ENCODE results near the gene ID3. TPM values are rescaled to one million over a fixed set of nuclear protein-coding genes. Genes with fewer than 3 reads are reported as not detected.
A peak's percentile ranks its signal among the peaks of the same experiment; 100 is the strongest.

ID3 gene
- total and polyA plus RNA-seq, 2 of the 8 experiments (the other 6 are each of a cell fraction or from before 2014, with no cell fraction given): 240 to 304 TPM

- H2BK12ac ChIP-seq (ENCODE audit: low read depth, low read length): no peak overlapping the region
- no peak overlapping the region for H3K56ac ChIP-seq (replicated peaks; ENCODE audit: insufficient read length, low read depth, low read length)
- no peak overlapping the region for H3K18ac ChIP-seq (ENCODE audit: extremely low read depth, low read length)
- no peaks in the 10 kb centered on the region for H3K79me2 ChIP-seq (ENCODE audit: control insufficient read depth in 1 of 2, insufficient read depth in 2 of 2, low read length in 2 of 2)
- H3K4ac ChIP-seq (replicated peaks; ENCODE audit: insufficient read length, low read depth, low read length): no peak overlapping the region
- no peaks in the 10 kb centered on the region for H4K20me1 ChIP-seq (replicated peaks in 1 of 2; ENCODE audit: control insufficient read depth in 1 of 2, insufficient read depth in 2 of 2, low read length in 2 of 2)
- ChIA-PET CTCF (ENCODE audit: partially characterized antibody) (interaction anchor here (0.6 to 1.8 kb wide), 6 partner anchors 12 to 49 kb away, joined by 3 to 4 read pairs (median 4); no protein-coding TSS in a partner anchor), POLR2A (ENCODE audit: partially characterized antibody) (interaction anchor here (1.0 to 26.0 kb wide), 4 partner anchors 9 to 46 kb away, joined by 4 to 547 read pairs (median 6); partner anchors contain the start of gene ID3)
- no peak overlapping the region for H3K9ac ChIP-seq (replicated peaks in 1 of 4; ENCODE audit: extremely low read depth in 1 of 4, low read depth in 3 of 4, low read length in 3 of 4)
- H3K4me3 ChIP-seq (ENCODE audit: extremely low read depth in 1 of 4, insufficient read depth in 2 of 4, low read depth in 3 of 4, low read length in 4 of 4): no peak overlapping the region
- H2AK5ac ChIP-seq (ENCODE audit: low read depth, low read length): no peak overlapping the region
- no peak for DNase-seq (ENCODE audit: low read depth in 1 of 2, low spot score in 2 of 2)
- H2BK120ac ChIP-seq (replicated peaks; ENCODE audit: low read depth, low read length): no peak overlapping the region
- WGBS, 2 experiments (ENCODE audit: extremely low coverage in 1 of 2, insufficient coverage in 1 of 2, insufficient read length in 1 of 2, insufficient replicate concordance in 2 of 2, low coverage in 1 of 2, low lambda C conversion rate in 2 of 2, missing lambda C conversion rate in 1 of 2): 94% methylated on average over 4 of the region's 4 CpGs; no CpG with 5 or more reads in 1 of the 2 experiments
- H3K4me1 ChIP-seq (replicated peaks in 1 of 4; ENCODE audit: control insufficient read depth in 3 of 4, insufficient read depth in 4 of 4, low read length in 3 of 4): peaks cover 0 to 6% (median under 1%) of the 10 kb centered on the region in 4 experiments; a peak in 5 of 7 replicates
- H3K23ac ChIP-seq (ENCODE audit: insufficient read length): no peak overlapping the region
- H4K5ac ChIP-seq (ENCODE audit: insufficient read length, low read depth, low read length): no peak overlapping the region
- no peak overlapping the region for H3K14ac ChIP-seq (ENCODE audit: insufficient read length)
- 0 out of 2 replicates have a peak overlapping the region, but pooled peaks have one; percentile 45 for H2BK5ac ChIP-seq (ENCODE audit: low read depth, low read length)
- no peak for FAIRE-seq
- 0 out of 2 replicates have a peak overlapping the region, but pooled peaks have one; percentile 7 for H2BK20ac ChIP-seq (ENCODE audit: low read length)
- H3K9me3 ChIP-seq (ENCODE audit: insufficient read depth in 2 of 2, low read depth in 1 of 2, low read length in 1 of 2): no peaks in the 10 kb centered on the region
- H3K27me3 ChIP-seq (replicated peaks in 1 of 4; ENCODE audit: control insufficient read depth in 3 of 4, extremely low read depth in 1 of 4, insufficient read depth in 3 of 4, low read length in 3 of 4): no peaks in the 10 kb centered on the region
- no peaks in the 10 kb centered on the region for H3K79me1 ChIP-seq (ENCODE audit: low read depth, low read length)
- H3K27ac ChIP-seq (ENCODE audit: low read depth, low read length): no peak overlapping the region
- H3K36me3 ChIP-seq (ENCODE audit: control insufficient read depth in 2 of 4, insufficient read depth in 4 of 4, low read length in 3 of 4): no peaks in the 10 kb centered on the region
- H3K23me2 ChIP-seq (ENCODE audit: low read depth, low read length): no peaks in the 10 kb centered on the region
- peak overlapping the region; percentile 94; the same call in 1 of the 2 replicates for H2BK15ac ChIP-seq (ENCODE audit: low read length)
- H3K4me2 ChIP-seq (ENCODE audit: insufficient read depth in 1 of 2, low read depth in 2 of 2, low read length in 2 of 2): no peak overlapping the region
- no peak overlapping the region for H4K8ac ChIP-seq (ENCODE audit: extremely low read depth, insufficient read depth, low read length)
- no peak overlapping the region for H2AFZ ChIP-seq (ENCODE audit: low read length)
- H4K91ac ChIP-seq (replicated peaks; ENCODE audit: insufficient read length, low read length): no peak overlapping the region
- TF ChIP-seq SP1 (IDR thresholded peaks at IDR 0.05; ENCODE audit: low read depth, low read length) (no peak), SIX5 (IDR thresholded peaks at IDR 0.05; ENCODE audit: low read depth, low read length) (no peak), SP2 (IDR thresholded peaks at IDR 0.05; ENCODE audit: low read length) (no peak), SRF (IDR thresholded peaks at IDR 0.05; ENCODE audit: low read depth, low read length) (no peak), BACH1 (IDR thresholded peaks at IDR 0.05; ENCODE audit: low read length) (no peak), HDAC6 (IDR thresholded peaks at IDR 0.05; ENCODE audit: low read depth, low read length) (no peak), CTCF (IDR thresholded peaks at IDR 0.05; ENCODE audit: control extremely low read depth in 1 of 3, insufficient read depth in 1 of 3, low read depth in 1 of 3, low read length in 3 of 3) (no peak), CHD1 (IDR thresholded peaks at IDR 0.05; ENCODE audit: low read depth, low read length) (no peak), EZH2 (IDR thresholded peaks at IDR 0.05; ENCODE audit: low read depth, low read length, severe bottlenecking) (no peak), KDM1A (IDR thresholded peaks at IDR 0.05; ENCODE audit: borderline replicate concordance, low read length) (no peak), SIRT6 (IDR thresholded peaks at IDR 0.05; ENCODE audit: low read length) (no peak), KDM4A (IDR thresholded peaks at IDR 0.05; ENCODE audit: low read depth, low read length, severe bottlenecking) (no peak)
Measured at GRCh38 chr1:23607944-23608343, 48.6 kb upstream of the ID3 start.

Measured in H1 (cell line).